Measurements from ENCODE around the gene COL8A1.

Gene COL8A1

GRCh38 chr3:99681512-99681911, 43.1 kb downstream of the COL8A1 start:
- no peak for ATAC-seq
- no peak for TF ChIP-seq POU6F1 (CRISPR knock-in tag; IDR thresholded peaks at IDR 0.05; ENCODE audit: borderline replicate concordance, low read depth)
- no peak for TF ChIP-seq TOX (CRISPR knock-in tag; IDR thresholded peaks at IDR 0.05; ENCODE audit: borderline replicate concordance)
- TF ChIP-seq BACH2 (CRISPR knock-in tag; IDR thresholded peaks at IDR 0.05; ENCODE audit: borderline replicate concordance), result no peak
- no peak for TF ChIP-seq GLIS3 (CRISPR knock-in tag; IDR thresholded peaks at IDR 0.05)
- no peak for TF ChIP-seq CSDC2 (CRISPR knock-in tag; IDR thresholded peaks at IDR 0.05)
- no peak for TF ChIP-seq PPARA (CRISPR knock-in tag; IDR thresholded peaks at IDR 0.05; ENCODE audit: borderline replicate concordance)
- TF ChIP-seq ZNF70 (CRISPR knock-in tag; IDR thresholded peaks at IDR 0.05), result no peak
- TF ChIP-seq ZNF565 (CRISPR knock-in tag; conservative IDR thresholded peaks at IDR 0.05; ENCODE audit: low read depth), result no peak
- no peak for TF ChIP-seq TSHZ2 (CRISPR knock-in tag; IDR thresholded peaks at IDR 0.05)

GRCh38 chr3:99681976-99682375, 43.6 kb downstream of the COL8A1 start:
- TF ChIP-seq PATZ1 (CRISPR knock-in tag; IDR thresholded peaks at IDR 0.05; ENCODE audit: borderline replicate concordance) (no peak), ZNF565 (CRISPR knock-in tag; conservative IDR thresholded peaks at IDR 0.05; ENCODE audit: low read depth) (no peak), ZFP3 (CRISPR knock-in tag; IDR thresholded peaks at IDR 0.05) (no peak), TSHZ2 (CRISPR knock-in tag; IDR thresholded peaks at IDR 0.05) (no peak), CREB5 (CRISPR knock-in tag; IDR thresholded peaks at IDR 0.05; ENCODE audit: low read depth) (no peak), RARB (CRISPR knock-in tag; IDR thresholded peaks at IDR 0.05) (no peak), ISL1 (CRISPR knock-in tag; IDR thresholded peaks at IDR 0.05) (no peak), POU6F1 (CRISPR knock-in tag; IDR thresholded peaks at IDR 0.05; ENCODE audit: borderline replicate concordance, low read depth) (no peak), OSR1 (CRISPR knock-in tag; IDR thresholded peaks at IDR 0.05) (no peak), ESRRG (CRISPR knock-in tag; IDR thresholded peaks at IDR 0.05) (no peak)
- no peak for ATAC-seq

- TF ChIP-seq CREB5 (CRISPR knock-in tag; IDR thresholded peaks at IDR 0.05; ENCODE audit: low read depth) (no peak), POU6F1 (CRISPR knock-in tag; IDR thresholded peaks at IDR 0.05; ENCODE audit: borderline replicate concordance, low read depth) (no peak), ZC3H10 (CRISPR knock-in tag; IDR thresholded peaks at IDR 0.05) (no peak), PPARA (CRISPR knock-in tag; IDR thresholded peaks at IDR 0.05; ENCODE audit: borderline replicate concordance) (no peak), CSDC2 (CRISPR knock-in tag; IDR thresholded peaks at IDR 0.05) (no peak)
- no peak for ATAC-seq
Observed at GRCh38 chr3:99683465-99683864, 45.1 kb downstream of the COL8A1 start.

Data from SK-N-SH treated with all-trans-retinoic acid at 6 μM for 48 hours (cell line).